Thoracic aorta (tissue), 2 donors: ENCODE measurements around the gene ZNF71. TPM values are rescaled to one million over a fixed set of nuclear protein-coding genes. Genes with fewer than 3 reads are reported as not detected.

ENCODE experiments used
- ATAC-seq: fragments of 150-250 bp; one replicate; pipeline ENCODE4 v1.8.0; 2017; ENCODE audit warnings: low read depth; ENCODE audit not compliant: insufficient number of reproducible peaks, low FRiP score
- DNase-seq: peaks from one replicate; pipeline ENCODE4 v3.0.0-alpha.2; 2020; ENCODE audit warnings: low spot score
- H3K27ac ChIP-seq, 2 donors: fragments of 200-600 bp; sonication (generic); 1 replicate in 1 of 2; 2 replicates in 1 of 2; pipeline ENCODE4 v1.5.1; 2016; ENCODE audit warnings: mild to moderate bottlenecking in 2 of 2, moderate library complexity in 2 of 2
- H3K27me3 ChIP-seq: fragments of 200-600 bp; sonication (generic); replicated peaks from 2 replicates; pipeline ENCODE4 v1.6.0; 2016; ENCODE audit warnings: mild to moderate bottlenecking; ENCODE audit not compliant: insufficient read depth
- H3K36me3 ChIP-seq: fragments of 200-600 bp; sonication (generic); one replicate; pipeline ENCODE4 v1.5.1; 2016
- H3K4me1 ChIP-seq, 2 donors: fragments of 200-600 bp; sonication (generic); 1 replicate in 1 of 2; 2 replicates in 1 of 2; pipeline versions ENCODE4 v1.5.1 to v1.6.0; 2016; ENCODE audit warnings: low read depth in 2 of 2, mild to moderate bottlenecking in 1 of 2; ENCODE audit not compliant: control insufficient read depth in 1 of 2
- H3K4me3 ChIP-seq: fragments of 200-600 bp; sonication (generic); 2 replicates; pipeline ENCODE4 v1.5.1; 2016; ENCODE audit warnings: mild to moderate bottlenecking
- H3K9me3 ChIP-seq: fragments of 200-600 bp; sonication (generic); 2 replicates; pipeline ENCODE4 v1.5.1; 2016
- CTCF ChIP-seq: fragments of 200-600 bp; sonication (generic); IDR thresholded peaks from one replicate; pipeline ENCODE4 v1.5.1; 2019; ENCODE audit warnings: antibody characterized with exemption
- total RNA-seq, 2 donors: library from RNA; depleted of rRNA; stranded (reverse); fragments of >200 nt; gene quantifications; one replicate each; pipeline versions ENCODE4 v1.1.0 to v1.2.3, GENCODE V29; 2016

Gene ZNF71
- total RNA-seq, 2 donors from 2014 or later = 11.6 to 16.2 TPM

GRCh38 chr19:56567274-56568120 lies 27.6 kb upstream of the ZNF71 start, which contains the start of gene ZNF470:
ZNF470 (plus strand) TSS chr19:56567468; CDS start chr19:56570312, 2,844 bp downstream.
- peak within 1 kb of the TSS; percentile 85 for H3K4me3 ChIP-seq
- no peak for TF ChIP-seq CTCF
- DNase-seq (peak; percentile 85), ATAC-seq (peak; percentile 90)
- peak within 1 kb of the TSS; percentile 80 to 83 for H3K27ac ChIP-seq
- H3K9me3 ChIP-seq = peaks cover 76% of the 10 kb centered on the region
- peaks cover 24% of the 10 kb centered on the region for H3K36me3 ChIP-seq
- no peaks in the 10 kb centered on the region for H3K27me3 ChIP-seq
- H3K4me1 ChIP-seq = peaks cover 6 to 15% of the 10 kb centered on the region in 2 donors

- DNase-seq (no peak), ATAC-seq (no peak)
- Histone ChIP-seq H3K9me3 (peaks cover 92% of the 10 kb centered on the region), H3K4me1 (peaks cover 6 to 10% of the 10 kb centered on the region in 2 donors), H3K36me3 (peaks cover 70% of the 10 kb centered on the region), H3K27ac (no peak overlapping the region), H3K4me3 (no peak overlapping the region), H3K27me3 (no peaks in the 10 kb centered on the region)
- TF ChIP-seq CTCF = no peak
Measured at GRCh38 chr19:56572589-56572988, 22.5 kb upstream of the ZNF71 start.

GRCh38 chr19:56573914-56574313 lies 21.2 kb upstream of the ZNF71 start:
- TF ChIP-seq CTCF = no peak
- no peak for ATAC-seq
- Histone ChIP-seq H3K4me1 (no peaks in the 10 kb centered on the region), H3K27me3 (no peaks in the 10 kb centered on the region), H3K27ac (no peak overlapping the region), H3K36me3 (peaks cover 75% of the 10 kb centered on the region), H3K4me3 (no peak overlapping the region), H3K9me3 (peaks cover 96% of the 10 kb centered on the region)
- DNase-seq = no peak

- Histone ChIP-seq H3K4me1 (no peaks in the 10 kb centered on the region), H3K27ac (no peak overlapping the region), H3K9me3 (peaks cover 98% of the 10 kb centered on the region), H3K27me3 (no peaks in the 10 kb centered on the region), H3K4me3 (peak overlapping the region; percentile 18), H3K36me3 (peaks cover 50% of the 10 kb centered on the region)
- ATAC-seq (no peak), DNase-seq (no peak)
- TF ChIP-seq CTCF = no peak
Measured at GRCh38 chr19:56577719-56578602, 17.1 kb upstream of the ZNF71 start.

- no peak for TF ChIP-seq CTCF
- peak overlapping the region in 1 of 2 donors; percentile 74 for H3K27ac ChIP-seq
- no peaks in the 10 kb centered on the region for H3K36me3 ChIP-seq
- ATAC-seq (no peak), DNase-seq (no peak)
- peak overlapping the region; percentile 93 for H3K4me3 ChIP-seq
- peaks cover 3% of the 10 kb centered on the region for H3K9me3 ChIP-seq
- peaks cover 6 to 9% of the 10 kb centered on the region in 2 donors for H3K4me1 ChIP-seq
- no peaks in the 10 kb centered on the region for H3K27me3 ChIP-seq
Measured at GRCh38 chr19:56594446-56594782, 688 bp upstream of the ZNF71 start.
